ENCODE results near the gene GPATCH4. TPM values are rescaled to one million over a fixed set of nuclear protein-coding genes. Genes with fewer than 3 reads are reported as not detected.

Gene GPATCH4
- polyA plus RNA-seq, 1 experiment: 23.1 TPM

GRCh38 chr1:156549390-156549789, 51.9 kb downstream of the GPATCH4 start:
- CTCF ChIA-PET: interaction anchor here (0.6 kb wide), 2 partner anchors 17 to 68 kb away, joined by 3 read pairs; no protein-coding TSS in a partner anchor
- Histone ChIP-seq H3K27me3 (ENCODE audit: control insufficient read depth, insufficient read depth, low read length) (no peaks in the 10 kb centered on the region), H3K4me3 (ENCODE audit: low read depth, low read length) (no peak overlapping the region), H3K27ac (ENCODE audit: low read depth, low read length) (no peak overlapping the region), H3K9me3 (ENCODE audit: control insufficient read depth, insufficient read depth, low read length) (no peaks in the 10 kb centered on the region)
- TF ChIP-seq, protein P1, sequence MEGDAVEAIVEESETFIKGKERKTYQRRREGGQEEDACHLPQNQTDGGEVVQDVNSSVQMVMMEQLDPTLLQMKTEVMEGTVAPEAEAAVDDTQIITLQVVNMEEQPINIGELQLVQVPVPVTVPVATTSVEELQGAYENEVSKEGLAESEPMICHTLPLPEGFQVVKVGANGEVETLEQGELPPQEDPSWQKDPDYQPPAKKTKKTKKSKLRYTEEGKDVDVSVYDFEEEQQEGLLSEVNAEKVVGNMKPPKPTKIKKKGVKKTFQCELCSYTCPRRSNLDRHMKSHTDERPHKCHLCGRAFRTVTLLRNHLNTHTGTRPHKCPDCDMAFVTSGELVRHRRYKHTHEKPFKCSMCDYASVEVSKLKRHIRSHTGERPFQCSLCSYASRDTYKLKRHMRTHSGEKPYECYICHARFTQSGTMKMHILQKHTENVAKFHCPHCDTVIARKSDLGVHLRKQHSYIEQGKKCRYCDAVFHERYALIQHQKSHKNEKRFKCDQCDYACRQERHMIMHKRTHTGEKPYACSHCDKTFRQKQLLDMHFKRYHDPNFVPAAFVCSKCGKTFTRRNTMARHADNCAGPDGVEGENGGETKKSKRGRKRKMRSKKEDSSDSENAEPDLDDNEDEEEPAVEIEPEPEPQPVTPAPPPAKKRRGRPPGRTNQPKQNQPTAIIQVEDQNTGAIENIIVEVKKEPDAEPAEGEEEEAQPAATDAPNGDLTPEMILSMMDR (IDR thresholded peaks at IDR 0.05; ENCODE audit: low read depth, low read length): no peak
- POLR2A ChIA-PET: no interaction called here
- no peak for DNase-seq (ENCODE audit: low read depth, low spot score)

DNA sequence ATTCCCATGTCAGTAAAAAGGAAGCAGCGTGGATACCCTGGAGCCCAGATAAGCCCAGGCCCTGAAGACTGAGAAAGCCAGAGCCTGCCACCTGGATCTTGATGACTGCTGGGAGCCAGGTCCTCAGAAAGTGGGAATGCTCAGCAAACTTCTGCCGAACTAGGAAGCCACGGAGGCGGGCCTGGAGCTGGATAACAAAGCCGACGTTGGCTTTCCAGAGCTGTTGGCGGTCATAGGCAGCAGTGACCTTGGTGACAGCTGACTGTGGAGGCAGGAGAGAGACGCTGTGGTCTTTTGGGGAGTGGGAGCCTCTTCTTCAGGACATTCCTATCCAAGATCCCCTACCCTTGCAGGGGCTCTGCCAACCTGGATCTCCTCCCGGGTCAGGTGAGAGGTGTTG, 53.3 kb downstream of the GPATCH4 start:
- Histone ChIP-seq H3K9me3 (ENCODE audit: control insufficient read depth, insufficient read depth, low read length) (no peaks in the 10 kb centered on the region), H3K4me3 (ENCODE audit: low read depth, low read length) (no peak overlapping the region), H3K27me3 (ENCODE audit: control insufficient read depth, insufficient read depth, low read length) (no peaks in the 10 kb centered on the region), H3K27ac (ENCODE audit: low read depth, low read length) (no peak overlapping the region)
- CTCF ChIA-PET: interaction anchor here (0.6 kb wide), 1 partner anchor 16 kb away, joined by 9 read pairs; no protein-coding TSS in a partner anchor
- POLR2A ChIA-PET: no interaction called here
- TF ChIP-seq, protein P1 (IDR thresholded peaks at IDR 0.05; ENCODE audit: low read depth, low read length): no peak
- no peak for DNase-seq (ENCODE audit: low read depth, low spot score)

- DNase-seq (ENCODE audit: low read depth, low spot score): no peak
- TF ChIP-seq, protein P1 (IDR thresholded peaks at IDR 0.05; ENCODE audit: low read depth, low read length): no peak
- H3K9me3 ChIP-seq (ENCODE audit: control insufficient read depth, insufficient read depth, low read length): no peaks in the 10 kb centered on the region
- no peak overlapping the region for H3K27ac ChIP-seq (ENCODE audit: low read depth, low read length)
- CTCF ChIA-PET: interaction anchor here (0.6 kb wide), 1 partner anchor 16 kb away, joined by 9 read pairs; no protein-coding TSS in a partner anchor
- POLR2A ChIA-PET: no interaction called here
- no peaks in the 10 kb centered on the region for H3K27me3 ChIP-seq (ENCODE audit: control insufficient read depth, insufficient read depth, low read length)
- no peak overlapping the region for H3K4me3 ChIP-seq (ENCODE audit: low read depth, low read length)
Measured at GRCh38 chr1:156547434-156547833, 53.8 kb downstream of the GPATCH4 start.

DNA sequence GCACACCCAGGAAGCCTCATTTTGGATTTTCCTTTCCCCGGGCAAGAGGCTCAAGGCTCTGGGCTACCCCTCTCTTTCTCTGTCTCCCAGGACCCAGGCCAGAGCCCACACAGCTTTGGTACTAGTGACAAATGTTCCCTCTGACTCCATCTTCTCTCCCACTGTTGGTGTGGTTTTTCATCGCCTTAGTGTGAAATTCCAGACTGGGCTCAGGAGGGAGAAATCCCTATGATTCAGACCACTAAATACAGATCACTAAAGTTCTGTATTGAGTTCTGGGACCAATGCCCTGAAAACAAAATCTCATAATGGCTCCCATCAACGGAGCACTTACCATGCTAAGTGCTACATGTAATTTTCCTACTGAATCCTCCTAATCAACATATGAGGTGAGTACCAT, 55.0 kb downstream of the GPATCH4 start:
- CTCF ChIA-PET: no interaction called here
- POLR2A ChIA-PET: interaction anchor here (0.9 kb wide), 1 partner anchor 46 kb away, joined by 3 read pairs; the partner anchor contains the start of gene MEF2D
- Histone ChIP-seq H3K9me3 (ENCODE audit: control insufficient read depth, insufficient read depth, low read length) (no peaks in the 10 kb centered on the region), H3K4me3 (ENCODE audit: low read depth, low read length) (no peak overlapping the region), H3K27ac (ENCODE audit: low read depth, low read length) (no peak overlapping the region), H3K27me3 (ENCODE audit: control insufficient read depth, insufficient read depth, low read length) (no peaks in the 10 kb centered on the region)
- DNase-seq (ENCODE audit: low read depth, low spot score): no peak
- TF ChIP-seq, protein P1 (IDR thresholded peaks at IDR 0.05; ENCODE audit: low read depth, low read length): no peak

GRCh38 chr1:156544592-156545102, 56.6 kb downstream of the GPATCH4 start:
- ChIA-PET POLR2A (no interaction called here), CTCF (no interaction called here)
- TF ChIP-seq, protein P1 (IDR thresholded peaks at IDR 0.05; ENCODE audit: low read depth, low read length): no peak
- DNase-seq (ENCODE audit: low read depth, low spot score): no peak
- H3K9me3 ChIP-seq (ENCODE audit: control insufficient read depth, insufficient read depth, low read length): no peaks in the 10 kb centered on the region
- H3K27me3 ChIP-seq (ENCODE audit: control insufficient read depth, insufficient read depth, low read length): no peaks in the 10 kb centered on the region
- H3K4me3 ChIP-seq (ENCODE audit: low read depth, low read length): no peak overlapping the region
- H3K27ac ChIP-seq (ENCODE audit: low read depth, low read length): no peak overlapping the region

Other genes starting within 250 kb of the GPATCH4 start
- gene RHBG, start 232.3 kb downstream of the GPATCH4 start, polyA plus RNA-seq (2011; rRNA removed): not detected in 2 replicates
- 9.9 and 14.5 TPM in 2 replicates for gene MEF2D, start 100.7 kb downstream of the GPATCH4 start, polyA plus RNA-seq (2011; rRNA removed)
- gene IQGAP3, start 28.9 kb downstream of the GPATCH4 start, polyA plus RNA-seq (2011; rRNA removed): 6.2 and 6.3 TPM in 2 replicates
- gene TTC24, start 21.8 kb downstream of the GPATCH4 start, polyA plus RNA-seq (2011; rRNA removed): not detected in 2 replicates
- 29.9 and 38.7 TPM in 2 replicates for gene NAXE, start 9.7 kb downstream of the GPATCH4 start, polyA plus RNA-seq (2011; rRNA removed)
- not detected in 2 replicates for gene HAPLN2, start 17.9 kb upstream of the GPATCH4 start, polyA plus RNA-seq (2011; rRNA removed)
- gene BCAN, start 40.6 kb upstream of the GPATCH4 start, polyA plus RNA-seq (2011; rRNA removed): 0.05 TPM in 1 of 2 replicates, not detected in the other
- 15.7 and 19.2 TPM in 2 replicates for gene NES, start 75.9 kb upstream of the GPATCH4 start, polyA plus RNA-seq (2011; rRNA removed)
- gene CRABP2, start 104.1 kb upstream of the GPATCH4 start, polyA plus RNA-seq (2011; rRNA removed): 12.8 and 15.5 TPM in 2 replicates
- gene METTL25B, start 127.0 kb upstream of the GPATCH4 start, polyA plus RNA-seq (2011; rRNA removed): 7.9 and 8.3 TPM in 2 replicates
- gene ISG20L2, start 127.3 kb upstream of the GPATCH4 start, polyA plus RNA-seq (2011; rRNA removed): 25.6 and 29.1 TPM in 2 replicates
- gene MRPL24, start 139.6 kb upstream of the GPATCH4 start, polyA plus RNA-seq (2011; rRNA removed): 65.5 and 80.4 TPM in 2 replicates
- gene HDGF, start 150.2 kb upstream of the GPATCH4 start, polyA plus RNA-seq (2011; rRNA removed): 155 TPM in 2 replicates
- gene PRCC, start 166.1 kb upstream of the GPATCH4 start, polyA plus RNA-seq (2011; rRNA removed): 51.1 and 58.6 TPM in 2 replicates
- gene SH2D2A, start 215.4 kb upstream of the GPATCH4 start, polyA plus RNA-seq (2011; rRNA removed): 0.09 TPM in 1 of 2 replicates, not detected in the other